NCI-H345 (cell line): ENCODE measurements around the gene MYO1B.
"Not testable (repeated sequence)": the region's sequence is repeated elsewhere in the genome, so short reads cannot be mapped to it uniquely, and the experiment has no call there.

ENCODE experiments used
- DNase-seq: peaks from one replicate; lab custom pipeline; 2025; lab: John Stamatoyannopoulos, UW

Gene MYO1B

DNA sequence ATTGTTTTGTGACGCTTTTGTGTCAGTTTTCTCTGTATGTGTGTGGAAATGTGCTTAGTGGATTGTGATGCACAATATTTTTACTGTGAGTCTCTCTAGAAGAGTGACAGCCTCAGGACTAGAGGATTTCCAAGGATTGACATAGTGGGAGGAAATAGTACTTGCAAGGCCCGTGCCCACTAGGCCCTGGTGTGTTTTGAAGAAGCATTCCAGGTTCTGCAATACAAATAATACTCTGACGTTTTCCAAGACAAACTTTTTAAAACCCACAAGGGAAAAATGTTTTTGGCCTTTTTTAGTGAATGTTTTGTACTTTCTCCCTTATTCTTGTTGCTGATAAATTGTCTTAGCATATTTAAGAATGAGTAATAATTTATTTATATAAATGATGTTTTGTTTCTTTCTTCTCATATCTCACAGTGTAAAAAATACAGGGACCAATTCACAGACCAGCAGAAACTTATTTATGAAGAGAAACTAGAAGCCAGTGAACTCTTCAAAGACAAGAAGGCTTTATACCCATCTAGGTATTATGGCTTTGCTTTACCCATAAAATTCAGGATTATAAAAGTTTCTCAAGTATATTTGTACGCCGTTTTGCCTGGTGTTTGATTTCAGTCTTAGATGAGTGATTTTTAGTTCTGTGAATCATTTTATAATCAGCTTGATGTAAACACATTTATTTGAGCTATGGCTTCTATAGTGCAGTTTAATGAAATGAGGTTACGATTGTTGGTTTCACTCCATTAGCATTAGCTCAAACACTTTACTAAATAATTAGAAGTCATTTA is 165.6 kb downstream of the MYO1B start:
- no peak for DNase-seq

DNA sequence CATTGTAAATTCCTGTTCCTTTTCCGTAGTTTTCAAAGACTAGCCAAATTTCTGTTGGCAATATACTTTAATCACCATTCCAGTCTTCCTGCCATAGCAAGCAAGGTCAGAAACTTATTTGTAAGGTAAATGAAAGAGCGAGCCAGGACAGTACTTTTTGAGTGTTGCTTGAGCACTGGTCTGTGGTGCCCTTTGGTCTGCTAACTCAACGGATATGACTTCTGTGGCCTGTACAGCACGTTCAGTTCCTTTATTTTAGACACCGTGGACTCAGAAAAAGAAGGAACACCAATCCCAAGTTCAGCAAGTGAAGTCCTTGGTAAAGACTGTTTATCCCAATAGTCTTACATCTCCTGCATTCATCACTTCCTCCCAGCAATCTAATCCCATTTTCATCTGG is 166.3 kb downstream of the MYO1B start:
- DNase-seq = no peak

DNA sequence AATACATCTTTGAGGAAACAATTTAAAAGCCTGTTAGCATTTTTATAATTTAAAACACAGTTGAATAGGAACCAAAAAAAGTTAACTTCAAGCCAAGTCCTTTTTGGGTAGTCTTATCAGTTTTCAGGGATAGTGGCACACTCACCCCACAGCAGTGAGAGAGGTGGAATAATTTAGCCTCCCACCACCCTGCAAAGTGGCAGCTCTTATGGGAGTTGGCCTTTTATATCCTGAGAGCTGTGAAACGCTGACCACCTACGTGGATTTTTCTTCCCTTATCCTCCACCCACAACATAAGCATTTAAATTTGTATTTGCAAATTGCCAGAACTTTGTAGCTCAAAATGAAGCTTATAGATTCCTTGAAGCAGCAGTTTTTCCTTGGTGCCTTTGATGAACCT is 167.1 kb downstream of the MYO1B start:
- DNase-seq = no peak

DNA sequence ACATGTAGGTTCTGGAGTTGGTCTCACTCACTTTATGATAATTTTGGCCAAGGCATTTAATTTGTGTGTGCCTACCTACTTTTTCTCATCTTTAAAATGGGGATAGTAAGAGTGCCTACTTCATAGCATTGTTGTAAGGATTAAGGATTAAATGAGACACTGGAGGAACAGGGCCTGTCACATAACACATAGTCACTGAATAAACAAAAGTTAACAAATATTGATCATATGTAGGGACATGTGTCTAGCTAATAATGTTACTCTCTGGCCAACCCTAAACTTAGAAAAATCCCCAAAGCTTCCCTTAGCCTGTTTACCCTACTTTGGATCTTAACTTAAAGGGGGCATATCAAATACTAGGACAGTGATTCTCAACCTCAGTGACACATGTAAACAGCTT is 169.9 kb downstream of the MYO1B start:
- DNase-seq = no peak

DNA sequence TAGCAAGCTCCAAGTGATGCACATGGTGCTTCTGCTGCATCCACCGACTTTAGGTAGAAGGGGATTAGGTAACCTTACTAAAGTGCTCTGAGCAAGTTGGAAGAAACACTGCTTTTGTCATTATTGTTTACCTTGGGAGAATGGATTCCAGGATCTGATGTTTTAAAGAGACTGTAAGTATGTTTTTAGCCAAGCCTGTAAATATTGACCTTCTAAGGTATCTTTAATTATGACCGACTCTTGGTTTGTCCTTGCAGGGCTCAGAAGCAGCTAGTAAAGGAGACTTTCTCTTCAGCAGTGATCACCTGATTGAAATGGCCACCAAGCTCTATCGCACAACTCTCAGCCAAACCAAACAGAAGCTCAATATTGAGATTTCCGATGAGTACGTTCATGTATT is 170.7 kb downstream of the MYO1B start:
- no peak for DNase-seq

DNA sequence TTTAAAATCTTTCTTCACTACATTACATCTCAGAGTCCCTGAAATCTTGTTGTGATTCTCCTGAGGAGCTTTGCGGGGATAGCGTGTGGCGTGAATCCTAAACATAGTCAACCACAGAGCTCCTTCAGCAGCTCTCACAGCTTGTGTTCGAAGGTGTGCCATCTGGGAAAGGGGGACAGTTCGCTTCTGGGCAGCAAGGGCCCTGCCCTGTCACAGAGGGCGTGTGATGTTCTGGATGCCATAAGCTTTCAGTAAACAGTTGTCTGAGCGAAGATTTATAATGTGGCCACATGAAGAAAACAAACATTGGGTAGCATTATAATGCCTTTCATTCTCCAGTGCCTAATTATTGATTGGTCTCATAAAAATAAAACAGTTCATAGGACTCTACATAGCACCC is 172.5 kb downstream of the MYO1B start:
- no peak for DNase-seq

DNA sequence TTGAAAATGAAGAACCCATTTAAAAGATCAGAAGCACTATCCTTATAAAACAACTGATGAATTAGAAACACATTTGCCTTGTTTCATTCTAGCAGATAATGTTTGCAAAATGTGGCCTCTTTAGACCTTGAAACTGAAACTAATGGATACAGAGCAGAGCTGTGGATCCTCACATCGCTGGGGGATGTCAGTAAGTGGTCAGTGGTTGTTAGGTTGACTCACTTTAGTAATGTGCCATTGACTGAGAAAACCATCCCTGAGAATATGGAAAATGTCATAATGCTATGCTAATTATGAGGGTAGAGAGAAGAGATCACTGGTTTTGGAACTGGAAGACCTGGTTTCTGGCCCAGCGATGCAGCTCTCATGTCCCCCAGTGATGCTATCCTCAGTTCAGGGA is 176.7 kb downstream of the MYO1B start:
- DNase-seq = no peak

DNA sequence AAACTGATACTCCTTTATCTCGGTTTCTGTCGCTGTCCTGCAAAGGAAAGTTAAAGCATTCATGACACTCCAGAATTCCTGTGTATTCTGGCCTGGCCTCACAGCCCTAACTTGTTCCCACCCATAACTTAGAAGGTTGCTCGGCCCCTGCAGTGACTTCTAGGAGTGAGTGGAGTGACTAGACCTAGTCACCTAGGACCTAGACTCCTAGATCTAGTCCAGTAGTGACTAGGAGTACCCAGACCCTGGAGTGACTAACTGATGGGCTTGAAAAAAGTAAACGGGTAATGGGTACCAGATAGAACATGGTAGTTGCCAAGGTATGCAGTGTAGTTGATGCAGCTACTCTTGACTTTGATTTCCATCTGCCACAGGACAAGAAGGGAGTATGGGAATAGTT is 181.8 kb downstream of the MYO1B start:
- DNase-seq = no peak

DNA sequence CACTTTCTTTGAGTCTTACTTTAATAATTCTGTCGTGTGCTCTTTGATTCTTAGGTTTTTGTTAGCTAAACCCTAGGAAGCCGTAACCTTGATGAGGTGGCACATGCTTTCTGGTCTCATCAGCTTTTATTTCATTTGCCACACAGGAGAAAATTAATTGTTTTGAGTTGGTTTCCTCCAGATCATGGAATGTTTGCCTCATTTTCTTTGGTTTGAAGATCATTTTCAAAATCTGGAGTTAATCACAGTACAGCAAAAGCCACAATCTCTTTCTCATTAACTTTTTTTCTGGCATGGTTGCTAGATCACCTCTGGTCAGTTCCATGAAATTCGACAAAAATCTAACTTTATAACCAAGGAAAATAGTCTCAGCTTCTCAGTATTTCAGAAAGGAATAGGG is 182.9 kb downstream of the MYO1B start:
- DNase-seq = no peak

DNA sequence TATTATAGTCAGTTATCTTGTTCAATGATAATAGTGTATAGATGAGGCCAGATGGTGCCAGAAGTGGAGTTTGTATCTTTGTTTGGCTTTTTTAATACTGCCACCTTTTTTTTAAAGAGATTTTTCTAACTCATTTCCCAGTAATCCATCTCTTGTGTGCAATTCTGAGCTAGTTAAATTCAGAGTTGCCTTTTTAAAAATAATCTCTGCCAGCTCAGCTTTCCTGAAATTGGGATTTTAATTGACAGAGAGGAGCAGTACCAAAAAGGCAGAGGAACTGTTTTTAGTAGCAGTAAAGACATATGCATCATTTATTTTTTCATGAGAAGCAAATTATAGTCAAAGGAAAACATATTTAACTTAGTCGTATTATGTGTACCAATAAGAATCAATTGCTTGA is 185.3 kb downstream of the MYO1B start:
- no peak for DNase-seq

DNA sequence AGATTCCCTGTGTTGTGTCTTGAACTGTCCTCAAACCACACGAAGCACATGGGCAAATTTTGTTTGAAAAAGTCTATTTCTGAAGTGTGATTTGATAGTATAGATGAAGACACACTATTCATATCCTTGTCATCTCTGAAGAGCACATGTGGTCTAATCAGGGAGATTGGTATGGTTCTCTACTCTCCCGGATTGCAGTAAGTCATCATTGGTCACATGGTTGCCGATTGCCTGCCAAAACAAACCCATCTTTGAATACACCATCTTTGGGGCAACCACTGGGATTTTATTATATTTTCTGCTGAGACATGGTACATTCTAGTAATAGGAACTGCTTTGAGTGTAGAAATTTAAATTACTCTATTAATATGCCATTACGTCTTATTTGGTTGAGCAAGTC is 186.9 kb downstream of the MYO1B start:
- DNase-seq = no peak

DNA sequence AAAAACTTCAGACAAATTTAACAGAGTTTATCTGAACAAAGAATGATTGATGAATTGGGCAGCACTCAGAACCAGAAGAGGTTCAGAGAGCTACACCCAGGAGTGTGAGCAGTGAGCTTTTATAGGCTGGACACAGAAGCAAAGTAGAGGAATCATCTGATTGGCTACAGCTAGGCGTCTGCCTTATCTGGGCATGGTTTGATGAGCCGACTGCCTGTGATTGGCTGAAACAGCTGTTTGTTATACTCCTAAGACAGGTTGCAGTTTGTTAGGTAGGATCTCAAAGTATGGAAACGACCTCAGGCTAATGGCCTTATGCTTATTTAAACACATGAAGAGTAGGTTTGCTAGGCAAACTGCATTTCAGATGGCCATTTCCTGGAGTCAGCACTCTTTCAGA is 188.9 kb downstream of the MYO1B start:
- no peak for DNase-seq

DNA sequence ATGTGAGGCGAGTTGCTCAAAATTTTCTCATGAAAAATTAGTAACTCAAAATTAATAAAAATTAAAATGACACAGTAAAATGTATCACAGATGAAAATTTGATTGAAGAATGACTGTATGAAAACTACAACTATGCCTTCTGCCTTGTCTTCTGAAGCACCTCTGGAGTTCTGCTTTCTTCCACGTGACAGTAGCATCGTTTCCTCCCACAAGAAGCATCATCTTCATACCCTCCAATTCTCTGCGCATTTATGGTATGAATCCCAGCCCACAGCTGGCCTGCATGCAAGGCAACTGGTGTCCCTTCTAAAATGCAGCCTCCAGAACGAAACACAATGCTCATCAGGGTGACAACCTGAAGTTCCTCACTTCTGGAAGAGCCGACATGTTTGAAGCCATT is 189.9 kb downstream of the MYO1B start:
- no peak for DNase-seq

DNA sequence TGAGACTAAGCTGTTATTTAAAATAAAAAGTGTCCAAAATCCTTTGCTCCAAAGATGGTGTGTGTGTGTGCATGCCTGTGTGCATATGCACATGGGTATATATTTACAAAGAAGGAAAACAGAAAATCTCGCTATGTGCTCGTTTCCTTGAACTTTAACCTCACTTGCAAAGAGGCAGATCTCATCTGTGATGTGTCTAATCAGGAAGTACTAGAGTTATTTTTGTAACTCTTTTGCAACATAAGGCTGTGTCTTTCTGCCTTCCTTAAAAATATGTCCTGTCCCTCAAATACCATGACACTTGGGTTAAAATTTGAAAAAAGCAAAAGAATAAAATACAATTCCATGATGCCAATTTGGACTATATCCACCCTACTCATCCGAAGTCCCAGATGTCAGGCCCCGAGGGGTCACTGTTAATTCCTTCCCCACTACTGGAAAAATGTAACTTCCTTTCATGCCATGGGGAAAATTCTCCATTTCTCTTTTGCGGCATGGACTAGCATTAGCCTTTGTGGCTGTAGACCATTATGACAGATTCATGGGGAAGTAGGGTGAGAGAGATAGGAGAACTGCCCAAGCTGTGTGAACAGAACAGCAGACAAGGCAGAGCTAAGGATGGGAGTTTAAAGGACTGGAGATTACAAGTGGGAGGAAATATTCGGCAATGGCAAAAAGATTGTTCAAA is 191.3 kb downstream of the MYO1B start:
- no peak for DNase-seq

DNA sequence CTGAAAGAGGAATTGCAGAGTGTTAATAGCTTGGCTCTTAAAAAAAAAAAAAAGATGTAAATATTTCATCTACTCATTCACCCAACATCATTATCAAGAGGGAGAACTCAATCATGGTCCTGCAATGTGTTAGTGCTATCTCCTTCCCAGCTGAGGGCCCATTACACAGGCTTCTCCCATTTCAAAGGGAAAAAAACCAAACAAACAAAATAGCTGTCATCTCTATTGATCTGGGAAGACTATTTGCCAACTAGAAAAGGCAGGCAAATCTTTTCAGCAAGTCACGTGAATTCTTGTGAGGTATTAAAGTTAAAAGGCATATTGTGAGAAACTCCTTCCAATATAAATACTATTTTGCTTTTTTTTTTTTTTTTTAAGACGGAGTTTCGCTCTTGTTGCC is 194.3 kb downstream of the MYO1B start:
- no peak for DNase-seq

DNA sequence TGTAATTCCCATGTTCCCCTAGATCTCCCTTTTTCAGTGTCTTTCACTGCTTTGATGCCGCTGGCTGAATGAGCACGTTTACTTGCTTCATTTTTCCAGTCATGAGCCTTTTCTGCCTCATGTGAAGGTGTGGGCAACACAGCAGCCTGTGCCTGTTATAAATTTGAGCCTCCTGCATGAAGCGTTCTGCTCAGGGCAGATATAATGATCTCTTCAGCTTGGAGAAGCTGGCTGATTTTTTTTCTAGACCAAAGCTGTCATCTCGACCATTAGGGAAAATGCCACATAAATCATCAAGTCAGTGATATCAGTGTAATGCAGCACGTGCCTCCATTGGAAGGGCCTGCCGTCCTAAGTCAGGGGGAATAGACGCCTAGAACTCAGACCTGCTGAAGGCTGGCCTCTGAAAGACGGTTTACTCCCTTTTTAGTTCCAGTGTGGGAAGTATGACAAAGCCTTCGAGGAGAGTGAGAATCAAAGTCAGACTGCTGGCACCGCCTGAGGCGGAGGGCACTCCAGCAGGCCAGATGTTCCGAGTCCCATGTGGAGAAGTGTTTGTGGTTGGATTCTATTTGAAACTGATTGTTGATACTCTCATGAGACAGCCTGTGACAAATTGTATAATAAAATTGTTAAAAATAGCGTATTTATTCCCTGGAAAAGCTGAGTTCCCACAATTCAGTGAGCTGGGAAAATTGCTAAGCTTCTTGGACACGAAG is 196.5 kb downstream of the MYO1B start:
- DNase-seq = no peak

DNA sequence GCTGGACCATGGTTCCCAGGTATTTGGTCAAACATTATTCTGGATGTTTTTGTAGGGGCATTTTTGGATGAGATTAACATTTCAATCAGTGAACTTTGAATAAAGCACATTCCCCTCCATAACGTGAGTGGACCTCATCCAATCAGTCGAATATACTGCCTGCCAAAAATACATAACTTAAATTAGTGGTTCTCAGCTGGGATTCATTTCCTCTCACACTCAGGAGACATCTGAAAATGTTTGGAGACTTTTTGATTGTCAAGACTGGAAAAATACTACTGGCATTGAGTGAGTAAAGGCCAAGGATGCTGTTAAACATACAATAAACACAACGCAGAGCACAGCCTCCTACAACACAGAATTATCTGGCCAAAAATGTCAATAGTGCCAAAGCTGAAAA is 198.2 kb downstream of the MYO1B start:
- no peak for DNase-seq

DNA sequence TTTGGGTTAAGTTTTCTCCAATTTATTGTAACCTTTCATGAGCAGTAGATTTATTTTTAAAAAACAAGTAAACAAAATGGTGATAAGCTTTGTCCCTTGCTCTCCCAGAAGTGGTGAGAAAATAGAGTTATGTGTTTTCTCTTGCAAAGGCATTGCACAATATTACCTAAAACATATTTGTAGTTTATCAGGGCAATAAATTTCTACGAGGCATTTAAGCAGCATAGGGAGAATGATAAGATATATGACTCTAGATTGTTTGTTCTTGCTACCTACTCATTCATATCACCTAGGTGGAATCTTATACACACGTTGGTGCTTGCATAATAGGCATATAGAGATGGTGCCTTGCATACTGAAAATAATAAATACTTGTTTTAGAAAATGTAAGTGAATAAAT is 201.7 kb downstream of the MYO1B start:
- DNase-seq = no peak

DNA sequence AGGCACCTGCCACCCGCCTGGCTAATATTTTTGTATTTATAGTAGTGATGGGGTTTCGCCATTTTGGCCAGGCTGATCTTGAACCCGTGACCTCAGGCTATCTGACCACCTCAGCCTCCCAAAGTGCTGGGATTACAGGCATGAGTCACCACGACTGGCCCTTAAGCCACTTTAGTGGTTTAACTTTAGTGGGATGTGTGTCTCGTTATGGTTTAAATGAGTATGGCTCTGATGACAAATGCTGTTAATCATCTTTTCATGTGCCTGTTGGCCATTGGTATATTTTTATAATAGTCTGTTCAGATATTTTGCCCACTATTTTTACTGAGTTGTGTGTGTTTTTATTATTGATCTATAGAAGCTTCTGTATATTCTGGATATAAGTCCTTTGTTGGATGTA is 205.9 kb downstream of the MYO1B start:
- no peak for DNase-seq

DNA sequence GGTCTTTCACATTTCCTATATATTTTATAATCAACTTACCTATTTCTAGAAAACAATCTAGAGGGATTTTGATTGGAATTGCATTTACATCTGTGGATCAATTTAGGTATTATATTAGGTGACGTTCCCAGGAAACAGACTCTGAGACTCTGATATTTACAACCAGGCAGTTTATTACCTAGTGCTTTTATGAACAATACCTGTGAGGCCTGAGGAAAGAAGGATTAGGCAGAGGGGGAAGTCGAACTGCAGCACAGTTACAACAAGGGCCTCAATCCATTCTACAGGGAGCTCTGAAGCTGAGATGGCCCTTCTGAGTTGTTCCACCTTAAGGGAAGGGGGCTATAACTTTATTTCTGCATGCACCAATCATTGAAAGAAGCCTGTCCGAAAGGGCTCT is 206.9 kb downstream of the MYO1B start:
- DNase-seq = no peak

DNA sequence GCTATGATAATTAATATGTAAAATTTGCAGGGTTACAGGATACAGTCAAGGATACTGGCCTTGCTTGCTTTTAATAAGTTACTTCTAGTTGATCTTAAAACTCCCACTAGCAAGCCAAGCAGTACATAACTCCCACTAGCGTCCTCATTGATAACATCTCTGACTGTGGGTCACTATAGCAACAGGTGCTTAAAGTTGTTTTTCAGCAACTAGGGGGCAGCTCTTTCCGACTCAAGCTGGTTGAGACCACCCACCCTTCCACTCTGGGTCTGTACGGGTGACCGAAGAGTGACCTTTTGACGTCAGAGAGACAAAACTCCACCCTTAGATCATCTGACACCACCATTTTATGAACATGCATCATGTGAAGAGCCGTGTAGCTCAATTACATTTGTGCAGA is 208.6 kb downstream of the MYO1B start:
- DNase-seq = no peak

DNA sequence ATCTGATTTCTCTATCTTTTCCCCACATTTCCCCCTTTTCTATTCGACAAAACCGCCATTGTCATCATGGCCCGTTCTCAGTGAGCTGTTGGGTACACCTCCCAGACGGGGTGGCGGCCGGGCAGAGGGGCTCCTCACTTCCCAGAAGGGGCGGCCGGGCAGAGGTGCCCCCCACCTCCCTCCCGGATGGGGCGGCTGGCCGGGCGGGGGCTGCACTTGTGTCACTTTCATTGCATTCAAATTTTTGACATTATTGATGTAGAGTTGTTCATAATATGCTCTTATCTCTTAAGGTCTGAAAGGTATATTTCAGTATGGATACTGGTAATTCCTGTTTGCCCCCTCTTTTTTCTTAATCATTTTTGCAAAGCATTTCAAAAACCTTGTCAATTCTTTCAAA is 211.3 kb downstream of the MYO1B start:
- not testable (repeated sequence) for DNase-seq

DNA sequence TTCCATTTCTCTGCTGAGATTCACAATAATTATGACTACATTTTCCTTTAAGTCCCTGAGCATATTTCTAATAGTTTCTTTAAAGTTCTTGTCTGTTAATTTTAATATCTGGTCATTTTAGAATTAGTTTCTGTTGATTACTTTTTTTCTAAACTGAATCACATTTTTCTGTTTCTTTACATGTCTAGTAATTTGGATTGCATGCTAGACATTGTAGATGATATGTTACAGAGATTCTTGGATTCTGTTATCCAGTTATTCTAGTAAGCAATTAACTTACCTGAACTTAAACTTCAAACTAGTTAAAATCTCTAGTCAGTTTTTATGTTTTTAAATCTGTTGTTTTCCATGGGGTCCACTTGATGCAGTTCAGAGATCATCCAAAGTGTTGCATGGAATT is 214.0 kb downstream of the MYO1B start:
- DNase-seq = no peak
